Measurements from ENCODE around the gene NR3C1. TPM values are rescaled to one million over a fixed set of nuclear protein-coding genes. Genes with fewer than 3 reads are reported as not detected.

NR3C1 gene
- total RNA-seq, 1 experiment from 2014 or later: 31.4 TPM

- Histone ChIP-seq H3T11ph (ENCODE audit: low read length) (no peak overlapping the region), H3K79me1 (ENCODE audit: insufficient read depth, low read depth, low read length, poor library complexity, severe bottlenecking) (no peaks in the 10 kb centered on the region), H4K20me1 (ENCODE audit: control insufficient read depth, insufficient read depth, insufficient read length) (no peaks in the 10 kb centered on the region), H2BK12ac (ENCODE audit: insufficient read length, low read depth, low read length) (no peak overlapping the region), H3K9ac (ENCODE audit: extremely low read depth, insufficient read length, low read length) (no peak overlapping the region), H3K23me2 (ENCODE audit: insufficient read length, low read depth, low read length, poor library complexity, severe bottlenecking) (no peaks in the 10 kb centered on the region), H2BK15ac (ENCODE audit: low read depth, low read length) (no peak overlapping the region), H2AK5ac (ENCODE audit: insufficient read length, low read length) (no peak overlapping the region), H3K56ac (ENCODE audit: insufficient read length, low read depth, low read length) (no peak overlapping the region), H2AFZ (ENCODE audit: low read length) (no peak overlapping the region), H4K5ac (ENCODE audit: insufficient read length, low read depth, low read length) (no peak overlapping the region), H3K18ac (ENCODE audit: insufficient read length, low read depth, low read length) (no peak overlapping the region), H3K27ac (ENCODE audit: insufficient read length, low read depth, low read length) (no peak overlapping the region), H2BK120ac (ENCODE audit: low read depth, low read length, poor library complexity, severe bottlenecking) (no peak overlapping the region), H4K8ac (replicated peaks; ENCODE audit: insufficient read length, low read depth, low read length) (no peak overlapping the region), H3K79me2 (ENCODE audit: insufficient read depth, low read length) (no peaks in the 10 kb centered on the region), H4K91ac (ENCODE audit: insufficient read length, low read depth, low read length) (no peak overlapping the region), H3K4me2 (ENCODE audit: insufficient read depth, insufficient read length, low read length) (no peak overlapping the region), H3K9me3 (ENCODE audit: control insufficient read depth, low read depth, low read length) (no peaks in the 10 kb centered on the region), H3K4ac (ENCODE audit: low read depth, low read length) (no peak overlapping the region), H2BK5ac (ENCODE audit: insufficient read length, low read length) (no peak overlapping the region), H3K27me3 (ENCODE audit: insufficient read depth, low read length) (no peaks in the 10 kb centered on the region), H3K4me1 (ENCODE audit: insufficient read depth, low read length) (no peaks in the 10 kb centered on the region), H3K14ac (ENCODE audit: insufficient read depth, low read length) (no peak overlapping the region), H2BK20ac (ENCODE audit: low read depth, low read length, poor library complexity, severe bottlenecking) (no peak overlapping the region), H3K23ac (ENCODE audit: insufficient read length, low read depth, low read length) (no peak overlapping the region)
- DNase-seq: no peak
- Mint-ChIP-seq H3K27ac (no peak overlapping the region), H3K36me3 (ENCODE audit: insufficient read depth in 1 of 3, low read depth in 3 of 3) (peaks cover 9 to 26% (median 20%) of the 10 kb centered on the region in 3 experiments), H3K27me3 (ENCODE audit: low read depth) (no peaks in the 10 kb centered on the region), H3K9me3 (peaks cover 20 to 21% of the 10 kb centered on the region in 2 experiments; a peak in 4 of 5 replicates), H3K4me3 (no peak overlapping the region), H3K4me1 (no peaks in the 10 kb centered on the region)
- no peak for TF ChIP-seq CTCF (conservative IDR thresholded peaks at IDR 0.05)
- no CpG with 5 or more reads among the region's 1 CpG for WGBS (ENCODE audit: extremely low coverage, insufficient read length, low lambda C conversion rate)
Observed at GRCh38 chr5:143331956-143332355, 71.5 kb downstream of the NR3C1 start.

Data from H9 (cell line).